MM.1S (cell line): ENCODE data around the gene CAPN12.

Experiments
- DNase-seq: peaks from one replicate; pipeline ENCODE4 v3.0.0-alpha.2; 2015
- H2AFZ ChIP-seq: fragments of 300-600 bp; sonication (generic); 2 replicates; pipeline ENCODE4 v1.6.0; 2016; ENCODE audit warnings: antibody characterized with exemption, low read length
- H3F3A ChIP-seq: fragments of 300-600 bp; sonication (generic); 2 replicates; pipeline ENCODE4 v1.6.1; 2016; ENCODE audit warnings: mild to moderate bottlenecking, antibody characterized with exemption, low read length, moderate library complexity, mixed read lengths; ENCODE audit not compliant: insufficient read depth
- H3K27ac ChIP-seq: fragments of 300-600 bp; sonication (generic); 2 replicates; pipeline ENCODE4 v1.5.1; 2016; ENCODE audit warnings: mild to moderate bottlenecking, low read length
- H3K27me3 ChIP-seq: fragments of 300-600 bp; sonication (generic); replicated peaks from 2 replicates; pipeline ENCODE4 v1.6.0; 2016; ENCODE audit warnings: low read length; ENCODE audit not compliant: insufficient read depth
- H3K36me3 ChIP-seq: fragments of 300-600 bp; sonication (generic); replicated peaks from 2 replicates; pipeline ENCODE4 v1.6.1; 2016; ENCODE audit warnings: mild to moderate bottlenecking, low read length, mixed read lengths; ENCODE audit not compliant: insufficient read depth
- H3K4me1 ChIP-seq: fragments of 300-600 bp; sonication (generic); 2 replicates; pipeline ENCODE4 v1.6.1; 2016; ENCODE audit warnings: low read length, mixed read lengths
- H3K4me2 ChIP-seq: fragments of 300-600 bp; sonication (generic); 2 replicates; pipeline ENCODE4 v1.6.0; 2016; ENCODE audit warnings: low read depth, low read length
- H3K4me3 ChIP-seq: fragments of 300-600 bp; sonication (generic); 2 replicates; pipeline ENCODE4 v1.5.1; 2016; ENCODE audit warnings: low read length, mixed read lengths
- H3K79me2 ChIP-seq: fragments of 300-600 bp; sonication (generic); 2 replicates; pipeline ENCODE4 v1.6.1; 2016; ENCODE audit warnings: mixed run types, low read length, mixed read lengths
- H3K9ac ChIP-seq: fragments of 300-600 bp; sonication (generic); 2 replicates; pipeline ENCODE4 v1.6.1; 2016; ENCODE audit warnings: low read length, mixed read lengths
- H3K9me2 ChIP-seq: fragments of 300-600 bp; sonication (generic); replicated peaks from 2 replicates; pipeline ENCODE4 v1.6.1; 2016; ENCODE audit warnings: mild to moderate bottlenecking, low read length, mixed read lengths; ENCODE audit not compliant: insufficient read depth
- H3K9me3 ChIP-seq: fragments of 300-600 bp; sonication (generic); replicated peaks from 2 replicates; pipeline ENCODE4 v1.6.1; 2016; ENCODE audit warnings: mild to moderate bottlenecking, low read length, mixed read lengths; ENCODE audit not compliant: insufficient read depth
- H4K20me1 ChIP-seq: fragments of 300-600 bp; sonication (generic); 2 replicates; pipeline ENCODE4 v1.6.1; 2016; ENCODE audit warnings: mild to moderate bottlenecking, low read length, moderate library complexity, mixed read lengths; ENCODE audit not compliant: insufficient read depth
- EZH2 ChIP-seq: fragments of 300-600 bp; sonication (generic); optimal IDR thresholded peaks from 2 replicates; pipeline ENCODE3; 2017; ENCODE audit warnings: low read depth, mild to moderate bottlenecking, antibody characterized with exemption, low read length, mixed read lengths
- EZH2phosphoT487 ChIP-seq: fragments of 300-600 bp; sonication (generic); IDR thresholded peaks from 2 replicates; pipeline ENCODE4 v1.6.1; 2018; ENCODE audit warnings: antibody characterized with exemption, low read length
- TF ChIP-seq, protein P1 (sequence below): fragments of 300-600 bp; sonication (generic); IDR thresholded peaks from 2 replicates; pipeline ENCODE4 v1.5.1; 2016; ENCODE audit warnings: antibody characterized with exemption, low read length, mixed read lengths

Gene CAPN12

DNA sequence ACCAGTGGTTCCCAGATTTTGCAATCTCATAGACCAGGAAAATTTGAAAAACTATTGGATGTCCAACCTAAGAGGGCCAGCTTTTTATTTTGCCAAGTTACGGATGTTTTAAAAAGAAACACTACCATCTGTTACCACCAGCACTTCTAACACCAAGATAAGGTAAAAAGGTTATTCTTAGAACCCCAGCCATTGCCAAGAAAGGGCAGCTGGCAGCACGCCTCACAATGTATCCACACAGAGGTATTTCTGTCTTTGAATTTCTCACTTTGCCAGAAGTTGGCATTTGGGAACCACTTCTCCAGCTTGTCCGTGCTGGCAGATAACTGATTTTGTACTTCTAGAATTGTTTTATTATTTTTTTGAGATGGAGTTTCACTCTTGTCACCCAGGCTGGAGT lies 28.7 kb downstream of the CAPN12 start:
- no peaks in the 10 kb centered on the region for H3F3A ChIP-seq
- no peaks in the 10 kb centered on the region for H3K9me3 ChIP-seq

DNA sequence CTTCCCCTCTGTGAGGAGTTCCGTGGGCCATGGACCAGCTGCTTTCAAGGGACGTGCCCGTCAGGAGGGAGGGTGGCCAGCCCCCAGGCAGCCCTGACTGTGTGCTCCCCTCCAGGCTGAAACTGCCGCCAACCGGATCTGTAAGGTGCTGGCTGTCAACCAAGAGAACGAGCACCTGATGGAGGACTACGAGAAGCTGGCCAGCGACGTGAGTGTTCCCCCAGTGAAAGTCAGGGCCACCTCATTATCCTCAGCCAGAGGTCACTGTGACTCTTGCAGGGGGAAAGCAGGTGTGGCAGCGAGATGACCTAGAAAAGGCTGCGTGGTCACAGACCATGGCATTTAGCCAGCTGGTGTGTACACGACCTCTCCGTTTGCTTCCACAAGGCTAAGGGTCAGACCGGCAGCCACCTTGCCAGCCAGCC lies 29.9 kb downstream of the CAPN12 start:
- Histone ChIP-seq H3K4me1 (no peaks in the 10 kb centered on the region), H3K36me3 (no peaks in the 10 kb centered on the region), H4K20me1 (no peaks in the 10 kb centered on the region), H3K4me2 (no peak overlapping the region), H3K27me3 (no peaks in the 10 kb centered on the region), H3K9ac (no peak overlapping the region), H2AFZ (no peak overlapping the region), H3K79me2 (no peaks in the 10 kb centered on the region), H3K9me3 (no peaks in the 10 kb centered on the region), H3K4me3 (no peak overlapping the region), H3F3A (no peaks in the 10 kb centered on the region), H3K9me2 (no peaks in the 10 kb centered on the region), H3K27ac (no peak overlapping the region)
- TF ChIP-seq EZH2 (no peak), EZH2phosphoT487 (no peak)
- TF ChIP-seq, protein P1, sequence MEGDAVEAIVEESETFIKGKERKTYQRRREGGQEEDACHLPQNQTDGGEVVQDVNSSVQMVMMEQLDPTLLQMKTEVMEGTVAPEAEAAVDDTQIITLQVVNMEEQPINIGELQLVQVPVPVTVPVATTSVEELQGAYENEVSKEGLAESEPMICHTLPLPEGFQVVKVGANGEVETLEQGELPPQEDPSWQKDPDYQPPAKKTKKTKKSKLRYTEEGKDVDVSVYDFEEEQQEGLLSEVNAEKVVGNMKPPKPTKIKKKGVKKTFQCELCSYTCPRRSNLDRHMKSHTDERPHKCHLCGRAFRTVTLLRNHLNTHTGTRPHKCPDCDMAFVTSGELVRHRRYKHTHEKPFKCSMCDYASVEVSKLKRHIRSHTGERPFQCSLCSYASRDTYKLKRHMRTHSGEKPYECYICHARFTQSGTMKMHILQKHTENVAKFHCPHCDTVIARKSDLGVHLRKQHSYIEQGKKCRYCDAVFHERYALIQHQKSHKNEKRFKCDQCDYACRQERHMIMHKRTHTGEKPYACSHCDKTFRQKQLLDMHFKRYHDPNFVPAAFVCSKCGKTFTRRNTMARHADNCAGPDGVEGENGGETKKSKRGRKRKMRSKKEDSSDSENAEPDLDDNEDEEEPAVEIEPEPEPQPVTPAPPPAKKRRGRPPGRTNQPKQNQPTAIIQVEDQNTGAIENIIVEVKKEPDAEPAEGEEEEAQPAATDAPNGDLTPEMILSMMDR, result no peak
- no peak for DNase-seq

More for the DNA sequence above, 28.7 kb downstream of the CAPN12 start:
- H3K27me3 ChIP-seq, result no peaks in the 10 kb centered on the region
- no peak overlapping the region for H3K4me3 ChIP-seq
- H3K9me2 ChIP-seq, result no peaks in the 10 kb centered on the region
- no peak overlapping the region for H3K9ac ChIP-seq
- H3K36me3 ChIP-seq, result no peaks in the 10 kb centered on the region
- H3K27ac ChIP-seq, result no peak overlapping the region
- H2AFZ ChIP-seq, result no peak overlapping the region
- TF ChIP-seq, protein P1, result no peak
- TF ChIP-seq EZH2 (no peak), EZH2phosphoT487 (no peak)
- DNase-seq, result no peak
- no peaks in the 10 kb centered on the region for H3K4me1 ChIP-seq
- no peaks in the 10 kb centered on the region for H4K20me1 ChIP-seq
- no peak overlapping the region for H3K4me2 ChIP-seq
- H3K79me2 ChIP-seq, result no peaks in the 10 kb centered on the region

DNA sequence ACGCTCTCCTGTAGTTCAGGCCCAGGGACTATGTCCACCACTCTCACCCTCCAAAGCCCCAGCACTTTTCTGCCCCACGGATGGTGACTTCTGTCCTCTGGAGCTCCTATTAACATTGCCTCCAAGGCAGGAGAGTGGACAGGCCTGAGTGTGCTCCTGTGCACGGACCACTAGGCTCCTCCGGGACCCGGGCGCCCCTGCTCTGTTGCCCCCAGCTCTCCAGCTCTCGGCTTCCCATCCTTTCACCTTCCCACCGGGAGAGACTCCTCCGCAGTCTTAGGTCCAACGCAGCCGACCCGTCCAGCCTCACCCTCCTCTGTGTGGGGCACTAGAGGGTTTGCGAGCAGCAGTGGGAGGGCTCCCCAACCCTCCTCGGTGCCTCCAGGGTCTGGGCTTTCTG lies 30.4 kb downstream of the CAPN12 start:
- Histone ChIP-seq H3K4me2 (no peak overlapping the region), H3K4me3 (no peak overlapping the region), H2AFZ (no peak overlapping the region), H3K9me3 (no peaks in the 10 kb centered on the region), H3K4me1 (no peaks in the 10 kb centered on the region), H3K27me3 (no peaks in the 10 kb centered on the region), H3K79me2 (no peaks in the 10 kb centered on the region), H3F3A (no peaks in the 10 kb centered on the region), H3K9ac (no peak overlapping the region), H3K27ac (no peak overlapping the region), H3K36me3 (no peaks in the 10 kb centered on the region), H3K9me2 (no peaks in the 10 kb centered on the region), H4K20me1 (no peaks in the 10 kb centered on the region)
- TF ChIP-seq EZH2 (no peak), EZH2phosphoT487 (no peak)
- TF ChIP-seq, protein P1, result no peak
- no peak for DNase-seq

DNA sequence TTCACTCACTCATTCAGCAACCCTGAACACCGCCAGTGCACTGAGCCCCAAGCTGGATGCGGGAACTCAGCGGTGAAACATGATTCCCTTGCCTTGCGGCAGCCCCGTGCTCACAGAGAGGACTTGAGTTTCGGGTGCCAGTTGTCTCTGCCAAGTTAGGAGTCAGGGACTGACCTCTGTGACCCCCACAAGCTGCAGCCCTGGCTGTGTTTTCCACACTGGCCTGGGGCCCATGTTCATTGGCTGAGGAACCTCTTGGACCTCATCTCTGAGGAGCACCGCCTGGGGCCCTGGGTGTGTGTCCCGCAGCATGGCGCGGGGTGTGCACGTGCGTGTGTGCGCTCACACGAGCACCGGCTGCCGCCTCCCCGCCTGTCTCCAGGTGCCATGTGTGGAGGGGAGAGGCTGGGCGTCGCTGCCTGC lies 31.0 kb downstream of the CAPN12 start:
- Histone ChIP-seq H3K27me3 (no peaks in the 10 kb centered on the region), H3K4me3 (no peak overlapping the region), H3K9ac (no peak overlapping the region), H3K36me3 (no peaks in the 10 kb centered on the region), H3K9me3 (no peaks in the 10 kb centered on the region), H3F3A (no peaks in the 10 kb centered on the region), H4K20me1 (no peaks in the 10 kb centered on the region), H3K79me2 (no peaks in the 10 kb centered on the region), H3K9me2 (no peaks in the 10 kb centered on the region), H3K4me2 (no peak overlapping the region), H2AFZ (no peak overlapping the region), H3K4me1 (no peaks in the 10 kb centered on the region), H3K27ac (no peak overlapping the region)
- no peak for DNase-seq
- no peak for TF ChIP-seq EZH2phosphoT487
- TF ChIP-seq, protein P1, result no peak
- TF ChIP-seq EZH2, result no peak
